ENCODE results near the gene MAD1L1. TPM values are rescaled to one million over a fixed set of nuclear protein-coding genes. Genes with fewer than 3 reads are reported as not detected.
A peak's percentile ranks its signal among the peaks of the same experiment; 100 is the strongest.

Gene MAD1L1
- total and polyA plus RNA-seq, 8 donors = 21.4 to 58.8 (median 22.5) TPM

- no peak for TF ChIP-seq CTCF (IDR thresholded peaks at IDR 0.05)
- intact Hi-C loops (cut with DNase I) = no loop called here
- Histone ChIP-seq H3K9me3 (no peaks in the 10 kb centered on the region), H3K36me3 (peaks cover 0 to 34% of the 10 kb centered on the region in 2 donors), H3K4me3 (no peak overlapping the region), H3K27ac (no peak overlapping the region), H3K27me3 (no peaks in the 10 kb centered on the region), H3K4me1 (peaks cover 0 to 6% of the 10 kb centered on the region in 2 donors)
- ATAC-seq (no peak), DNase-seq (peak in 1 of 4 donors; percentile 7)
Observed at GRCh38 chr7:2134740-2135139, 98.0 kb downstream of the MAD1L1 start.

- H3K27me3 ChIP-seq = no peaks in the 10 kb centered on the region
- ATAC-seq = no peak
- H3K9me3 ChIP-seq = no peaks in the 10 kb centered on the region
- TF ChIP-seq CTCF (IDR thresholded peaks at IDR 0.05) = no peak
- DNase-seq = peak in 1 of 4 donors; percentile 49
- H3K36me3 ChIP-seq = peaks cover 0 to 40% of the 10 kb centered on the region in 2 donors
- no peaks in the 10 kb centered on the region for H3K4me1 ChIP-seq
- H3K27ac ChIP-seq = no peak overlapping the region
- intact Hi-C loops (cut with DNase I) = no loop called here
- H3K4me3 ChIP-seq = no peak overlapping the region
Observed at GRCh38 chr7:2132243-2132642, 100.5 kb downstream of the MAD1L1 start.

- H3K4me1 ChIP-seq = no peaks in the 10 kb centered on the region
- H3K36me3 ChIP-seq = peaks cover 0 to 41% of the 10 kb centered on the region in 2 donors
- intact Hi-C loops (cut with DNase I) = no loop called here
- H3K27ac ChIP-seq = no peak overlapping the region
- no peak for TF ChIP-seq CTCF (IDR thresholded peaks at IDR 0.05)
- H3K27me3 ChIP-seq = no peaks in the 10 kb centered on the region
- H3K9me3 ChIP-seq = no peaks in the 10 kb centered on the region
- DNase-seq = no peak
- ATAC-seq = no peak
- H3K4me3 ChIP-seq = no peak overlapping the region
Observed at GRCh38 chr7:2131800-2132199, 100.9 kb downstream of the MAD1L1 start.

- H3K4me3 ChIP-seq = no peak overlapping the region
- H3K27ac ChIP-seq = no peak overlapping the region
- no peaks in the 10 kb centered on the region for H3K4me1 ChIP-seq
- no peak for ATAC-seq
- intact Hi-C loops (cut with DNase I) = no loop called here
- H3K9me3 ChIP-seq = no peaks in the 10 kb centered on the region
- peaks cover 0 to 43% of the 10 kb centered on the region in 2 donors for H3K36me3 ChIP-seq
- DNase-seq = peak in 1 of 4 donors; percentile 58
- no peak for TF ChIP-seq CTCF (IDR thresholded peaks at IDR 0.05)
- no peaks in the 10 kb centered on the region for H3K27me3 ChIP-seq
Observed at GRCh38 chr7:2131341-2131740, 101.4 kb downstream of the MAD1L1 start.

GRCh38 chr7:2130096-2130375, 102.7 kb downstream of the MAD1L1 start:
- ATAC-seq (no peak), DNase-seq (peak in 1 of 4 donors; percentile 64)
- Histone ChIP-seq H3K9me3 (no peaks in the 10 kb centered on the region), H3K27me3 (no peaks in the 10 kb centered on the region), H3K36me3 (peaks cover 0 to 47% of the 10 kb centered on the region in 2 donors), H3K4me3 (no peak overlapping the region), H3K27ac (no peak overlapping the region), H3K4me1 (no peaks in the 10 kb centered on the region)
- intact Hi-C loops (cut with DNase I) = no loop called here
- TF ChIP-seq CTCF (IDR thresholded peaks at IDR 0.05) = no peak

Measured in left lung (tissue), 10 donors.